ENCODE results near the gene ACBD6. TPM values are rescaled to one million over a fixed set of nuclear protein-coding genes. Genes with fewer than 3 reads are reported as not detected.

The ACBD6 gene
- total and polyA plus RNA-seq, 11 donors = 18.6 to 35.8 (median 21.8) TPM

GRCh38 chr1:180290265-180291001, 211.9 kb downstream of the ACBD6 start:
- Histone ChIP-seq H3K27ac (peak overlapping the region in 1 of 12 donors; percentile 34), H3K4me1 (peaks cover 0 to 21% (median 0%) of the 10 kb centered on the region in 12 donors), H3K36me3 (peaks cover 0 to 21% (median 0%) of the 10 kb centered on the region in 9 donors), H3K27me3 (no peaks in the 10 kb centered on the region), H3K9me3 (peaks cover 0 to 8% (median 0%) of the 10 kb centered on the region in 12 donors), H3K4me3 (no peak overlapping the region)
- WGBS, 4 donors = 86 to 92% (median 89%) methylated on average over 6 of the region's 6 CpGs
- TF ChIP-seq POLR2A (IDR thresholded peaks at IDR 0.05) (no peak), CTCF (IDR thresholded peaks at IDR 0.05) (no peak)
- ATAC-seq (no peak), DNase-seq (no peak)
- intact Hi-C loops (cut with DNase I) = no loop called here

DNA sequence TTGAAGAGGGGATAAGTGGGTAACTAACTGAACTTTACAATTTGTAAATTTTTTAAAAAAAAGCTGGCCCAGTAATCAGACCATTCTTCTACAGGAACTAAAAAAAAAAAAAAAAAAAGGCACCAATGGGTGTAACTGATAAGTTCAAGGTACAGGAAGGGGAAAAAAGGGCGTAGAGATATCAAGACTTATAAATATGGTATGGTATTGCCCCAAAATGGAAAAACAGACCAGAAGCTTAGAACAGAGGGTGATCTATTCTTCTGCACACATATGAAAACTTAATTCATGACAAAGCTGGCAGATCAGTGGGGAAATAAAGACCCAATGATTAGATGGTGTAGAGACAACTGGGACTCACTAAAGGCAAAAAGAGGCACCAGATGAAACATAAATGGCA, 213.4 kb downstream of the ACBD6 start:
- ATAC-seq (no peak), DNase-seq (no peak)
- intact Hi-C loops (cut with DNase I) = no loop called here
- Histone ChIP-seq H3K27ac (peak overlapping the region in 1 of 12 donors; percentile 80), H3K36me3 (peaks cover 0 to 30% (median 7%) of the 10 kb centered on the region in 9 donors), H3K27me3 (no peaks in the 10 kb centered on the region), H3K4me3 (no peak overlapping the region), H3K9me3 (peaks cover 0 to 8% (median 0%) of the 10 kb centered on the region in 12 donors), H3K4me1 (peaks cover 0 to 21% (median 0%) of the 10 kb centered on the region in 12 donors)
- 74 to 85% (median 79%) methylated on average over 1 of the region's 1 CpG for WGBS, 4 donors
- TF ChIP-seq POLR2A (IDR thresholded peaks at IDR 0.05) = no peak
- TF ChIP-seq CTCF (IDR thresholded peaks at IDR 0.05) = no peak

DNA sequence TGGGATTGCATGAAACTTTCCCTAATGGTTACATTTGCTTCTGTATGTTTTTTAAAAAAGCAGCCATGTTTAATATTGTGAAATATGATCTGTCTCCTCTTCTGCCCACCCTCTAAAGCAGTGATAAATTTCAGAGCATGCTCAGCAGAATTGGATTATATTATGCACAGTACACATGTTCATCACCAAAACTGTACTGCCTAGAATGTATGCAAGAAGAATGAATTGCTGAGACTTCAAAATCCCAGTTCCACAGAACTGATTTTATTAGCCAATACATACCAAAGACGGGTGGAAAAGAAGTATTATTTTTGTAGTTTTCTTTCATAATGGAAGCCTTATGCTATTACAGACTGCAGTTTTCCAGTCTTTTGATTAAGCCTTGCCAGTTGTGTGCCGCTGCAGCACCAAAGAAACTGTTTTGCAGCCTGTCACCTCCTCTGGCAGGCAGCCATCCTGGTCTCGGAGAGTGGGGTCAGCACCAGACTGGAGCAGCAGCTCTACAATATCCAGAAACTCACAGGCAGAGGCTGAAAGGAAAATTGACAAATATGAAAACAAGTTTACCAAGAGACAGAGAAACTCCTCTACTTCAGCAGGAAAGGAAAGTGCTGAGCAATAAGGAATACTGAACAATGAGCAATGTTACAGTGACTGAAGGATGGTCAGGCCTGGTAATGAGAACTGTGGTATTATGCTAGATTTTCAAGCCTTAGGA, 214.2 kb downstream of the ACBD6 start:
- Histone ChIP-seq H3K4me3 (peak overlapping the region in 1 of 12 donors; percentile 18), H3K27ac (peak overlapping the region in 1 of 12 donors; percentile 80), H3K36me3 (peaks cover 0 to 30% (median 7%) of the 10 kb centered on the region in 9 donors), H3K4me1 (peaks cover 0 to 21% (median 0%) of the 10 kb centered on the region in 12 donors), H3K9me3 (peaks cover 0 to 7% (median 0%) of the 10 kb centered on the region in 12 donors), H3K27me3 (no peaks in the 10 kb centered on the region)
- ATAC-seq = peak in 3 of 4 donors; percentile 27 to 50 (median 28)
- 37 to 50% (median 46%) methylated on average over 3 of the region's 3 CpGs for WGBS, 4 donors
- intact Hi-C loops (cut with DNase I) = no loop called here
- DNase-seq = peak in 2 of 5 donors; percentile 52 to 65
- no peak for TF ChIP-seq POLR2A (IDR thresholded peaks at IDR 0.05)
- TF ChIP-seq CTCF (IDR thresholded peaks at IDR 0.05) = no peak

DNA sequence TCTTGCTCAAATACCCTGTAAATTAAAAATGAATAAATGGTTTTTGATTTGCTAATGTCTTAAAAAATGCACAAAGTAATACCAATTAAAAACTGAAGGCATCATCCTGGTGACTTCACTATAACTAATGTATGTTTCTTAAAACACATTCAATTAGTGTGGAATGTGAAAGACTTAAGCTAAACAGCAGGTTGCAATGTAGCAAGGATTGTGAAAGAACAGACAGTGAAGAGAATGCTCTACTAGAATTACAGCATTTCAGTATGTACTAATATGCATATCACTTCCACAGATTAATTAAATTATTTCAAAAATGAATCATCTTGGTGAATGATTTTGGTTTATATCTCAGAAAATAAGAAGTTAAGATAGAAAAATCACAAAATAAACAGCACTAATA, 216.0 kb downstream of the ACBD6 start:
- Histone ChIP-seq H3K27me3 (no peaks in the 10 kb centered on the region), H3K4me3 (no peak overlapping the region), H3K27ac (no peak overlapping the region), H3K4me1 (peaks cover 0 to 21% (median 0%) of the 10 kb centered on the region in 12 donors), H3K9me3 (no peaks in the 10 kb centered on the region), H3K36me3 (peaks cover 0 to 33% (median 7%) of the 10 kb centered on the region in 9 donors)
- TF ChIP-seq POLR2A (IDR thresholded peaks at IDR 0.05) (no peak), CTCF (IDR thresholded peaks at IDR 0.05) (no peak)
- intact Hi-C loops (cut with DNase I) = no loop called here
- no peak for ATAC-seq
- DNase-seq = no peak
